ENCODE results near the gene ADSL. TPM values are rescaled to one million over a fixed set of nuclear protein-coding genes. Genes with fewer than 3 reads are reported as not detected.

ADSL gene
- total RNA-seq, 1 donor from 2014 or later, result 107 TPM

GRCh38 chr22:40423882-40424640 is 77.8 kb downstream of the ADSL start:
- peaks cover 14% of the 10 kb centered on the region for H3K4me1 Mint-ChIP-seq (ENCODE audit: unreplicated experiment)
- no peaks in the 10 kb centered on the region for H3K9me3 Mint-ChIP-seq (ENCODE audit: unreplicated experiment)
- peaks cover 69% of the 10 kb centered on the region for H3K36me3 Mint-ChIP-seq (ENCODE audit: low read depth, unreplicated experiment)
- no peak for TF ChIP-seq CTCF (IDR thresholded peaks at IDR 0.05; ENCODE audit: unreplicated experiment)
- H3K27me3 Mint-ChIP-seq (ENCODE audit: unreplicated experiment), result peaks cover 23% of the 10 kb centered on the region
- no peak for DNase-seq (ENCODE audit: low spot score)
- peak overlapping the region; percentile 47 for H3K4me3 Mint-ChIP-seq (ENCODE audit: unreplicated experiment)
- H3K27ac Mint-ChIP-seq (ENCODE audit: unreplicated experiment), result no peak overlapping the region

GRCh38 chr22:40425082-40425481 is 78.8 kb downstream of the ADSL start:
- no peaks in the 10 kb centered on the region for H3K9me3 Mint-ChIP-seq (ENCODE audit: unreplicated experiment)
- DNase-seq (ENCODE audit: low spot score), result no peak
- no peak overlapping the region for H3K27ac Mint-ChIP-seq (ENCODE audit: unreplicated experiment)
- no peak overlapping the region for H3K4me3 Mint-ChIP-seq (ENCODE audit: unreplicated experiment)
- H3K36me3 Mint-ChIP-seq (ENCODE audit: low read depth, unreplicated experiment), result peaks cover 70% of the 10 kb centered on the region
- peaks cover 16% of the 10 kb centered on the region for H3K4me1 Mint-ChIP-seq (ENCODE audit: unreplicated experiment)
- no peak for TF ChIP-seq CTCF (IDR thresholded peaks at IDR 0.05; ENCODE audit: unreplicated experiment)
- peaks cover 23% of the 10 kb centered on the region for H3K27me3 Mint-ChIP-seq (ENCODE audit: unreplicated experiment)

GRCh38 chr22:40426594-40427333 is 80.5 kb downstream of the ADSL start:
- H3K27ac Mint-ChIP-seq (ENCODE audit: unreplicated experiment), result peak overlapping the region; percentile 51
- no peak for TF ChIP-seq CTCF (IDR thresholded peaks at IDR 0.05; ENCODE audit: unreplicated experiment)
- H3K4me1 Mint-ChIP-seq (ENCODE audit: unreplicated experiment), result peaks cover 23% of the 10 kb centered on the region
- H3K4me3 Mint-ChIP-seq (ENCODE audit: unreplicated experiment), result peak overlapping the region; percentile 26
- peaks cover 25% of the 10 kb centered on the region for H3K27me3 Mint-ChIP-seq (ENCODE audit: unreplicated experiment)
- DNase-seq (ENCODE audit: low spot score), result no peak
- no peaks in the 10 kb centered on the region for H3K9me3 Mint-ChIP-seq (ENCODE audit: unreplicated experiment)
- peaks cover 63% of the 10 kb centered on the region for H3K36me3 Mint-ChIP-seq (ENCODE audit: low read depth, unreplicated experiment)

- Mint-ChIP-seq H3K9me3 (ENCODE audit: unreplicated experiment) (no peaks in the 10 kb centered on the region), H3K4me1 (ENCODE audit: unreplicated experiment) (peaks cover 23% of the 10 kb centered on the region), H3K27ac (ENCODE audit: unreplicated experiment) (peak overlapping the region; percentile 36), H3K4me3 (ENCODE audit: unreplicated experiment) (peak overlapping the region; percentile 29), H3K36me3 (ENCODE audit: low read depth, unreplicated experiment) (peaks cover 44% of the 10 kb centered on the region), H3K27me3 (ENCODE audit: unreplicated experiment) (peaks cover 15% of the 10 kb centered on the region)
- no peak for TF ChIP-seq CTCF (IDR thresholded peaks at IDR 0.05; ENCODE audit: unreplicated experiment)
- no peak for DNase-seq (ENCODE audit: low spot score)
Measured at GRCh38 chr22:40428796-40429195, 82.5 kb downstream of the ADSL start.

- no peak for TF ChIP-seq CTCF (IDR thresholded peaks at IDR 0.05; ENCODE audit: unreplicated experiment)
- peaks cover 43% of the 10 kb centered on the region for H3K36me3 Mint-ChIP-seq (ENCODE audit: low read depth, unreplicated experiment)
- H3K27ac Mint-ChIP-seq (ENCODE audit: unreplicated experiment), result peak overlapping the region; percentile 38
- H3K9me3 Mint-ChIP-seq (ENCODE audit: unreplicated experiment), result no peaks in the 10 kb centered on the region
- H3K27me3 Mint-ChIP-seq (ENCODE audit: unreplicated experiment), result peaks cover 18% of the 10 kb centered on the region
- DNase-seq (ENCODE audit: low spot score), result no peak
- no peak overlapping the region for H3K4me3 Mint-ChIP-seq (ENCODE audit: unreplicated experiment)
- peaks cover 23% of the 10 kb centered on the region for H3K4me1 Mint-ChIP-seq (ENCODE audit: unreplicated experiment)
Measured at GRCh38 chr22:40429481-40429880, 83.2 kb downstream of the ADSL start.
